ENCODE results near the gene CLCN6. TPM values are rescaled to one million over a fixed set of nuclear protein-coding genes. Genes with fewer than 3 reads are reported as not detected.

Gene CLCN6
- total RNA-seq, 1 donor from 2014 or later = 6.8 TPM

DNA sequence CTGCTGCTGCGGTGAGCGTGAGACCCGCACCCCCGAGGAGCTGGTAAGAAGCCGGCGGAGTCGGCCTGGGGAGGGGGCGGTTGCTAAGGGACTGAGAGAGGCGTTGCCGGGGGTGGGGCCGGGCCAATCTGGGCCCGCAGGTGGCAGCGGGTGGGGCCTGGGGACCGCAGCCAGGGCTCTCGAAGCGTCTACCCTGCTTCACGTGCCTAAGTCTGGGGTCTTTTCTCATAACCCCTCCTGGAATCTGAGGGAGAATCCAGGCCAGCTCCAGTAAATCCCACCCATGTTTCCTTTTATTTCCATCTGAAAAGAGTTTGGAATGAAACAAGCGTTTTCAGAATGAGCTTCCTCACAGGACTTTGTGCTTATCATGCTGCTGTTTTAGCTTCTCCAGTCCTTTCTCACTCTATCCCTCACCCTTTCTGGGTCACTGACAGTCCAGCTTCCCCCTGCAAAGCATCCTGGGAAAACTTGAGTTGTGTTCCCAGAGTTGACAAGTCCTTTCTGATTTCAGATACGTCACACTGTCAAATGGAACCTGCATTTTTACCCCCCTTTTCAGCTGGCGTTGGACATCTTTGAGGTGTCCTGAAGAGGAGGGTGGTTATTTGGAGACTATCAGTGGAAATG lies 431 bp downstream of the CLCN6 start:
- TF ChIP-seq, protein P1, sequence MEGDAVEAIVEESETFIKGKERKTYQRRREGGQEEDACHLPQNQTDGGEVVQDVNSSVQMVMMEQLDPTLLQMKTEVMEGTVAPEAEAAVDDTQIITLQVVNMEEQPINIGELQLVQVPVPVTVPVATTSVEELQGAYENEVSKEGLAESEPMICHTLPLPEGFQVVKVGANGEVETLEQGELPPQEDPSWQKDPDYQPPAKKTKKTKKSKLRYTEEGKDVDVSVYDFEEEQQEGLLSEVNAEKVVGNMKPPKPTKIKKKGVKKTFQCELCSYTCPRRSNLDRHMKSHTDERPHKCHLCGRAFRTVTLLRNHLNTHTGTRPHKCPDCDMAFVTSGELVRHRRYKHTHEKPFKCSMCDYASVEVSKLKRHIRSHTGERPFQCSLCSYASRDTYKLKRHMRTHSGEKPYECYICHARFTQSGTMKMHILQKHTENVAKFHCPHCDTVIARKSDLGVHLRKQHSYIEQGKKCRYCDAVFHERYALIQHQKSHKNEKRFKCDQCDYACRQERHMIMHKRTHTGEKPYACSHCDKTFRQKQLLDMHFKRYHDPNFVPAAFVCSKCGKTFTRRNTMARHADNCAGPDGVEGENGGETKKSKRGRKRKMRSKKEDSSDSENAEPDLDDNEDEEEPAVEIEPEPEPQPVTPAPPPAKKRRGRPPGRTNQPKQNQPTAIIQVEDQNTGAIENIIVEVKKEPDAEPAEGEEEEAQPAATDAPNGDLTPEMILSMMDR (conservative IDR thresholded peaks at IDR 0.05; ENCODE audit: low read depth, low read length) = no peak
- H3K4me3 ChIP-seq (ENCODE audit: low read depth, low read length) = peak overlapping the region; percentile 84
- DNase-seq (ENCODE audit: low read depth) = no peak

DNA sequence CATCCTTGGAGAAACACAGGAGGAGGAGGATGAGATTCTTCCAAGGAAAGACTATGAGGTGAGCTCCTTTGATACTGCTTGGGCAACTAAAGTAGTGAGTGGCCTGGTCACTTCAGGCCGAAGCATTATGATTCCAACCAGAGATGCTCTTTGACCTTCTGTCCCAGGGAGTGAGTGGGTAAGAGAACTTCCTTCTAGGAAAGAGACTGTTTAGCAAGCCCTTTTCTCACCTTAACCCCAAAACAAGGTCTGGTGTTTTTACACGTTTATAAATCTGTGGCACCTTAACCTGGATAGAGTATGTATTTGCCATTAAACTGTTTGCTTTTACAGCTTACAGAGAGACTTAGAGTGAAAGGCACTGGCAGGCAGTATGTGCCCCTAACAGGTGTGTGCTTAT lies 1.1 kb downstream of the CLCN6 start:
- peak overlapping the region; percentile 84 for H3K4me3 ChIP-seq (ENCODE audit: low read depth, low read length)
- TF ChIP-seq, protein P1 (conservative IDR thresholded peaks at IDR 0.05; ENCODE audit: low read depth, low read length) = no peak
- DNase-seq (ENCODE audit: low read depth) = no peak

DNA sequence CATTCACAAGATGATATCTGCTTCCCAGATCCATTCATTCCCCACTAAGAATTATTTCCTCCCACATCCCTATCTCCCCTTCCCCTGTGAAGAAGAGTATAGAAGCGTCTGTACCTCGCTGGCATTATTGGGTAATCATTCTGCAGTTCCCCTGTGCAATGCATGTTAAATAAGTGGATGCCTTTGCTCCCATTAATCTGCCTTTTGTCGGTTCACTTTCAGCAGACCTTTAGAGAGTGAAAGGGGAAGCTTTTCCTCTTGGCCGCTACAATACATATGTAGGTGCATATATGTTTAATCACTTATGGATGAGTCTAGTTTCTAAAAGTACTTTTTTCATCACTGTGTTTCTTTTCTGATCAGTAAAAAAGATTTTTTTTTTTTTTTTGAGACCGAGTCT lies 7.0 kb downstream of the CLCN6 start:
- DNase-seq (ENCODE audit: low read depth) = no peak
- TF ChIP-seq, protein P1 (conservative IDR thresholded peaks at IDR 0.05; ENCODE audit: low read depth, low read length) = no peak
- no peak overlapping the region for H3K4me3 ChIP-seq (ENCODE audit: low read depth, low read length)

DNA sequence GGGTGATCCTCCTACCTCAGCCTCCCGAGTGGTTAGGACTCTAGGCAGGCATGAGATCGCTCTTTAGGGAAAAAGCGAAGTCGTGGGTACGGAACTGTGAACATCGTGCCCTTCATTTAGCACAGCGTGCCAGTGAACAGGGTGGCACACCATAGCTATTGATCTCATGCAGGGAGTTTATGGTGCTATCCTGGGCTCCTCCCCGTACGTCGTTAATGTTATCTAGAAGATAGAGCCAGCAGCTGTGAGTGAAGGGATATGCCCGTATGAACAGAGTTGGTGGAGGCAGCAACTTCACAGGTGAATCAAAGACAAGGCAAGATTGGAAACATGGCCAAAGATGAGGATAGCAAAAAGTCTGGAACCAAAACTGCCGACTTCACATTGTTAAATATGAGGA lies 11.2 kb downstream of the CLCN6 start:
- H3K4me3 ChIP-seq (ENCODE audit: low read depth, low read length) = no peak overlapping the region
- TF ChIP-seq, protein P1 (conservative IDR thresholded peaks at IDR 0.05; ENCODE audit: low read depth, low read length) = no peak
- DNase-seq (ENCODE audit: low read depth) = no peak

DNA sequence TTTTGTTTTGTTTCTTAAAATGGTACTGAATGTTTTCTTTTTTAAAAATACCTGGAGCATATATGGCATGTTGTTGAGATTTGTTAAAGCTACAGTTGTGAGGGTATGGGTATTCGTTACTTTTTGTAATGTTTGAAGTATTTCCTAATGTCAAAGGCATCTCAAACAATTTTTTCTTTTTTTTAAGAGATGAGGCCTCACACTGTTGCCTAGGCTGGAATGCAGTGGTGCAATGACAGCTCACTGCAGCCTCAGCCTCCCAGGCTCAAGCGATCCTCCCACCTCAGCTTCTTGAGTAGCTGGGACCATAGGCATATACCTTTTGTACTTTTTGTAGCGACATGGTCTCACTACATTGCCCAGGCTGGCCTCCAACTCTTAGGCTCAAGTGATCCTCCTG lies 16.1 kb downstream of the CLCN6 start:
- TF ChIP-seq, protein P1 (conservative IDR thresholded peaks at IDR 0.05; ENCODE audit: low read depth, low read length) = no peak
- no peak overlapping the region for H3K4me3 ChIP-seq (ENCODE audit: low read depth, low read length)
- DNase-seq (ENCODE audit: low read depth) = no peak

DNA sequence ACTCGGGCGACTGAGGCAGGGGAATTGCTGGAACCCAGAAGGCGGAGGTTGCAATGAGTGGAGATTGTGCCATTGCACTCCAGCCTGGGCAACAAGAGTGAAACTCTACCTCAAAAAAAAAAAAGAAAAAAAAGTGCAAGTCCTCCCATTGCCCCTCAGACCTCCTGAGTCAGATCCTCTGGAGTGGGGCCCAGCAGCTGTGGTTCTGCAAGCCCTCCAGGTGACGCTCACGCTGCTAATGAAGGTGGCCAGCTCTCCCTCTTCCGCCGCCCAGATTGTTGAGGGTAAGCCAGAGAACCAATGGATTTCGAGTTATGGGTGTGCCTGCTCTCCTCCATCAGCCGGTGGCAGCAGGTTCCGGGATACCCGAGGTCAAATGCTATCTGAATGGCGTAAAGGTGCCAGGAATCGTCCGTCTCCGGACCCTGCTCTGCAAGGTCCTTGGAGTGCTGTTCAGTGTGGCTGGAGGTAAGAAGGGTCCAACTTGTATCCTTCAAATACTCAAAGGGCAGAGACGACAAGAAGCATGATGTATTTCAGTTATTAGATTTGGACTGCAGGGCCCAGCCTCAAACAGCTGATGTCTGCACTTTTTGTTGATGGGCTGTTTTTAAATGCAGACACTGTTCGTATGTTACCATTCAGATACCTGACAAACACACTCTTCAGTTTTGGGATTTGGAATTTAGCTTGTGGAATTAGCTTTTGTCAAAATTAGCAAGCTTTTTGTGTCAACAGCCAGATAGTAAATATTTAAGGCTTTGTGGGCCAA lies 17.6 kb downstream of the CLCN6 start:
- no peak for DNase-seq (ENCODE audit: low read depth)
- no peak overlapping the region for H3K4me3 ChIP-seq (ENCODE audit: low read depth, low read length)
- TF ChIP-seq, protein P1 (conservative IDR thresholded peaks at IDR 0.05; ENCODE audit: low read depth, low read length) = no peak
